HG03175 (cell line): ENCODE results near the gene TOMM20.

ENCODE experiments used
- ATAC-seq: cut with Tn5 transposase; IDR thresholded peaks from one replicate; pipeline ENCODE4 v1.9.1; 2021; ENCODE audit warnings: mild to moderate bottlenecking, moderate library complexity; ENCODE audit not compliant: unreplicated experiment

TOMM20 gene

GRCh38 chr1:235136111-235136510, 7.5 kb upstream of the TOMM20 start:
- ATAC-seq, result no peak

GRCh38 chr1:235134171-235134570, 5.5 kb upstream of the TOMM20 start:
- ATAC-seq, result no peak

- no peak for ATAC-seq
These were observed 4.4 kb upstream of the TOMM20 start for GRCh38 chr1:235133086-235133485.

DNA sequence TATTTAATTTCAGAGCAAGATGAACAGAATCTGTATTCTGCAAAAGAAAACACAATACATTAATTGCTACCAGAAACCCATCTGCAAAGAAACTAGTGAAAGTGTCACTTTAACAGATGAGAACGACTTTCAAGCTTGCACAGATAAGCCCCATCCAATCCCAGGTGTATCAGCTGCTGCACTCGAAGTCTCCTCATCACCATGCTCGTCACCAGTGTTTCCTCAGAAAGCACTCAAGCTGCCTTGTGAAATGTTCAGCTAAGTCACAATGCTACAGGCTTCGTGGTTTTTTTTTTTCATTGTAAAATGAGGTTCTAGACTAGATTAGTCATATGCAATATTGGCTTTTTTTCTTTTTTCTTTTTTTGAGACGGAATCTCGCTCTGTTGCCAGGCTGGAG, 3.3 kb upstream of the TOMM20 start:
- ATAC-seq, result no peak

DNA sequence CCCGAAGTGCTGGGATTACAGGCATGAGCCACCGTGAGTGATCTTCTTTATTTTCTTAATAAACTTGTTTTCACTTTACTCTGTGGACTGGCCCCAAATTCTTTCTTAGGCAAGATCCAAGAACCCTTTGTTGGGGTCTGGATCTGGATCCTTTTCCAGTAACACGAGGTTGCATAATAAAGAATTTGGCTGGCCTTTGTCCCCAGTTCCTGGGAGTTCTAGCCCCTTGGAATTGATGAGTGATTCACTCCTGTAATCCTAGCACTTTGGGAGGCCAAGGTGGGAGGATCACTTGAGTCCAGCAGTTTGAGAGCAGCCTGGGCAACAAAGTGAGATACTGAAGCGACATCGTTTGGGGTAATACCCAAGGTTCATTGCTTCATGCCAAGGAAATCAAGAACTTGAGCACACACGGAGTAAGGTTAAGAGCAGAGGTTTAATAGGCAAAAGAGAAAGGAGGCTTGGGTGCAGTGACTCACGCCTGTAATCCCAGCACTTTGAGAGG, 2.2 kb upstream of the TOMM20 start:
- no peak for ATAC-seq

DNA sequence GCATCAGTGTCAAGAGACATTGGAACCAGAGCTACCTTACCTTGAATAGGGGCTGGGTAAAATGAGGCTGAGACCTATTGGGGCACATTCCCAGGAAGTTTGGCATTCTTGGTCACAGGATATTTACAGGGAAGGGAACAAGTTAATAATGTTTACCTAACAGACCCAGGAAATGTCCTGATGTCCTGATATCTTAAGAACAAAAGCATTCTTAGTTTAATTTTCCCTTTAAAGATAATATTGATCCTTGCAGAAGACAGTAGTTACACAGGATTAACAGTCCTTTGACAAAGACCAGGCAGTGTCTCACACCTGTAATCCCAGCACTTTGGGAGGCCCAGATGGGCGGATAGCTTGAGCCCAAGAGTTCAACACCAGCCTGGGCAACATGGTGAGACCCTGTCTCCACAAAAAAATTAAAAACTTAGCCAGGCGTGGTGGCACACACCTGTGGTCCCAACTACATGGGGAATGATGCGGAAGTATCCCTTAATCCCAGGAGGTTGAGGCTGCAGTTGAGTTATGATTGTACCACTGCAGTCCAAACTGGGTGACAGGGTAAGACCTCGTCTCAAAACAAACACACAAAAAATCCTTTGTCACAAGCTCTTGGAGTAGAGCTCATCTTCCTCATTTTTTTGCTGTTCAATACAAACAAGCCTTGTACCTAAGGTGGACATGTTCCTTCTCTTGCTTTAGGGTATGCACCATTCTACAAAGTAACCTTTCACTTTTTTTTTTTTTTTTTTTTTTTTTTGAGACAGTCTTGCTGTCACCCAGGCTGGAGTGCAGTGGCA, 1.3 kb upstream of the TOMM20 start:
- ATAC-seq, result no peak

DNA sequence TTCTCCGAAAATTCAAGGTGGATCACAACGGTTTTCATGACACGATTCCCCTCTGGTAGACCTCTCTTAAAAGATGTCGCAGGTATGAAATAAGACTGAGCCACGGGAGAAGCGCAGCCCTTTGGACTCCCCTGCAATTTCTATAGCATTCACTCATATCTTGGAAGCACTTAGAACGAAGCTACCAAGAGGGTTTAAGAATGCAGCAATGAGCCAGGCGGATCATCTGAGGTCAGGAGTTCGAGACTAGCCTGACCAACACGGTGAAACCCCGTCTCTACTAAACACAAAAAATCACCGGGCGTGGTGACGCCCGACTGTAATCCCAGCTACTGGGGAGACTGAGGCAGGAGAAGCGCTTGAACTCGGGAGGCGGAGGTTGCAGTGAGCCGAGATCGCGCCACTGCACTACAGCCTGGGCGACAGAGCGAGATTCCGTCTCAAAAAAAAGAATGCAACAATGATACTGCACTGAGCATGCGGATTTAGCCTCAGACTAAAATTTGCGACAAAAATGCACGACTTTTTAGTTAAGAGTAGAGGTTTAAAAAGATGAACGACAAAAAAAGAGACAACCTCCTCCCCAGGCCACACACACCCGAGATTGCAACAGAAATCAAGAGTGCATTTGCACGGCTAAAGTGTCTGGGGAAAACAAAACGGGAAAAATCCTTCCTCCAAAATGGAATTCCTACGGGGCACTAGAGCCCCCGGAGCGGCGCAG, 743 bp downstream of the TOMM20 start:
- no peak for ATAC-seq

DNA sequence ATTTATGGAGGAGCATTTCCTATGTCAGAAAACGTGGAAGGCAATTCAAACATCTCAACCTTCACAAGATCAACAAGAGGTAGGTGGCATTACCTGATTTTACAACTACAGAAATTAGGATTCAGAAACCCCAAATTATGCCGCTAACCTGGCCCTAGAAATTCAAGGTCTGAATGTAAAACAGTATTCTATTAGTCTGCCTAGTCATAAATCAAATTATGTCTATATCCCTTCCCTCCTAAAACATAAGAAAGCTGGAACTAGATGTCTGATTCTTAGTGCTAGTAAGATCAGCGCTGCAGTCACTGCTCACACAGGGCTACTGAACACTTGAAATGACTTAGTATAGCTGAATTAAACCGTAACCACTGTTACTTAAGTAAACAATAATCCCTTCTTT, 1.4 kb downstream of the TOMM20 start:
- no peak for ATAC-seq

- no peak for ATAC-seq
These were observed 4.0 kb downstream of the TOMM20 start for GRCh38 chr1:235124665-235125064.

GRCh38 chr1:235124111-235124510, 4.5 kb downstream of the TOMM20 start:
- ATAC-seq, result no peak

DNA sequence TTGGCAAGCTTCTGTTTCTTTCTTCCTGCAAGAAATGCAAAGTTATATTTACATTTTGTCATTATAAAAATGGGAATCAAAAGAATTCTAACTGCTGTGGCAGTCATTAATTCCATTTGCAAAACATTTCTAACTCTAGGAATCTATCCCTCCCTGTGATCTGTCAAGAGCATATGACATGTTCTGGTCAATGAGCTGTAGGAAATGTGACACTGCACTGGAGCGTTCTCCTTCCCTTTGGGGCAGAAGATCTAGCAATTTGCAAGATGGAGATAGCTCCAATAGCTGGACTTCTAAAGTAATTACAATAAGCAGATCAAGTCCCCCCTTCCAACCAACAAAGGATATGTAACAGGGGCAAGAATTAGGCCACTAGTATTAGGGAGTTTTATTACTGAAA, 6.3 kb downstream of the TOMM20 start:
- ATAC-seq, result no peak

GRCh38 chr1:235113183-235113917, 15.3 kb downstream of the TOMM20 start:
- no peak for ATAC-seq

DNA sequence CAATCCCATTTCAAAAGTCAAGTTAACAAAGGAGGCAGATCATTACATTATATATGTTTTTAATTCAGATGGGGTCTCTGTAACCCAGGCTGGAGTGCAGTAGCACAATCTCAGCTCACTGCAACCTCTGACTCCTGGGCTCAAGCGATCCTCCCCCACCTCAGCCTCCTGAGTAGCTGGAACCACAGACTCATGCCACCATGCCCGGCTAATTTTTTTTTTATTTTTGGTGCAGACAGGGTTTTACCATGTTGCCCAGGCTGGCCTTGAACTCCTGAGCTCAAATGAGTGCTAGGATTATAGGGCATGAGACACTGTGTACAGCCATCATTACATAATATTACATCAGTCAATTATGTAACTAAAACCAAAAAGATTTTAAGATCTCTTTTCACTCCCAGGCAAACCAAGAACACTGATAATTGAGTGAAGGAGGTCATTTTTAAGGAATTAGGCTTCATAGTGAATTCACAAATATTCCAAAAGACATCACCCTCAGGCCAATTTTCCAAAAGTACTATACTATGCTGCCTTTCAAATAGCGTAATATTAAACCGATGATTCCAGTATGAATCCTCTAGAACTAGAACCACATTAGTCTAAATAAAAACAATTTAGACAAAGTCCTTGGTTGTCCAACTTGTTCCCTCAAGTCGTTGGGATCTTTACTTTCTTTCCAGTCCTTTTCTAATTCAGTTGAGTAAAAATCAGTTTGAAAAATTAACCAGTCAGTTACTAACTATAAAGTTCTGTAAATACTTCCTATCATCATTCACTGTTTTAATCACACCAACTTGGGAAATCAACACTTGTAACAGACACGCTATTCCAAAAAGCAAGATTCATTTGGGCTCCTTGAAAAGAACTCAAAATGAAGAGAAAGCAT, 16.1 kb downstream of the TOMM20 start:
- no peak for ATAC-seq

DNA sequence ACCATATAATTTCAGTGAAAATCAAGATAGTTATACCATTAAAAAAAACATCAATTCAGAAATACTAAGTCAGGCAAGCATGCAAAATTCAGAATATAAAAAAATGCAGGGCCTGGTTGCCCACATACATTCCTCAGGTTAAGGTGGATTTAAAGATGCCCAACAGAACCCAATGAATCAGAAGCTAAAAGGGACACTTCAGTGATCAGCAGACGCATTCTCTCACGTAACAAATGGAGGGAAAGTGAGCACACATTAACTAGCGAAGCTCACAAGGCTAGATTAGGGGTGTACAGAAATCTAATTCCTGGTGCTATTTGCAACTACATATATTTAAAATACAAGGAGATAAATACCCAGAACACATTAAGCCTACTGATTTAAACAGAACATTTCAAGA, 17.5 kb downstream of the TOMM20 start:
- ATAC-seq, result no peak

DNA sequence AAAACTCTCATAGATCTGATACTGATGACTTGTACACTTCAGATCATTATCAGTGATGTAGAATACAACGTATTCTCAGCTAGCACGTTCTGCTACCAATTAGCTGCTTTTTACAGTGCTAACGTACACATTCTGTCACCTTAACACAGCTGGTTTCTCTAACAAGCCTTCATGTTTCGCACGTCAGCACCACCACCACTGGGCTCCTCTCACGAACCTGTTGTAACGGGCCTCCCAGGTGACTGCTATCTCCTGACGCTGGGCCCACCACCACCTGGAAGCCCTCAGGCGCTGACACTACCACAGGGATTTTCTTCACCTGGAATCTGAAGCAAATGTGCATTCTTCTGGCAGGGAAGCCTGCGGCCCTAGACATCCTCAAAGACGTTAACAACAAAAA, 19.8 kb downstream of the TOMM20 start:
- no peak for ATAC-seq

GRCh38 chr1:235108185-235108593, 20.4 kb downstream of the TOMM20 start:
- ATAC-seq, result no peak

- ATAC-seq, result no peak
These were observed 21.1 kb downstream of the TOMM20 start for GRCh38 chr1:235107368-235108184.

- no peak for ATAC-seq
These were observed 22.2 kb downstream of the TOMM20 start for GRCh38 chr1:235106457-235106856.
